Stimulated activated CD4-positive, alpha-beta T cell treated with anti-CD3 and anti-CD28 coated beads, Interleukin-15, amount 100 ng/mL, for 1 hour (primary cell): Measurements from ENCODE around the gene PCBP3.
"Not testable (repeated sequence)": the region's sequence is repeated elsewhere in the genome, so short reads cannot be mapped to it uniquely, and the experiment has no call there.

Experiments
- DNase-seq, 2 donors: peaks; one replicate each; pipeline ENCODE4 v3.0.0-alpha.2; 2020; ENCODE audit warnings: low read depth in 1 of 2, low spot score in 1 of 2

Gene PCBP3

GRCh38 chr21:45870851-45871615 is 227.5 kb downstream of the PCBP3 start:
- no peak for DNase-seq

GRCh38 chr21:45871616-45872236 is 228.2 kb downstream of the PCBP3 start:
- DNase-seq, result no peak

GRCh38 chr21:45872471-45872870 is 228.9 kb downstream of the PCBP3 start:
- DNase-seq, result no peak

DNA sequence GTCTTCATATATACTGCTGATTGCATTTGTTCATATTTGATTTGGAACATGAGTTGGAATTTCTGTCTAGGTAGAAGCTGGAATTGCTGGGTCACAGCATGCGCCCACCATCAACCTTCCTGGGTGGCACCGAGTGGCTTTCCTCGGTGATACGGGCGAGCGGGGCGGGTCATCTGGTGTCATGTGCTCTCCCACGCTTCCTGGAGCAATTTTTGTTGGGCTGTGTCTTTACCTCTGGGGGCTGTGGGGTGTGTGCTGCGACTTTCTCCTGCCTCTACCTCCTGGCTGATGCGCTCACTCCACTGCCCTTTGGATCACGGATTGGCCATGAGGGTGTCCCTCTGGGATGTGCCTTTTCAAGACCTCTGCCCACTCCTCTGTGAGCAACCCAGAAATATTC is 229.4 kb downstream of the PCBP3 start:
- no peak for DNase-seq

DNA sequence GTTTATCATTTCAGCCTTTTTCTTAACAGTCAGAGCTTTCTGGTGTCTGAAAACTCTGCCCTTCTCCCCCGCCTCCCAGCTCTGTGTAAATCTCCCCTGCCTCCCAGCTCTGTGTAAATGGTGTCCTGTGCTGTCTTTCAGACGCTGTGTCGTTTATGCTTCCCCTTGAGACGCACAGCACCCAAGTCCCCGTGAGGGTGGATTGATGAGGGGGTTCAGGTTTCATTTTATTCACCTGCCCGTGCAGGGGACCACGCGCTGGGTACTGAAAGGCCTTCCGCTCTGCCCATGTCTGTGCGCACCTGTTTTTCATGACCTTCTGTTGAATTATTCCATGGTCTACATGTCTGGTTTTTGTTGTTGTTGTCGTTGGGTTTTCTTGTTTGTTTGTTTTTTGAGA is 229.9 kb downstream of the PCBP3 start:
- no peak for DNase-seq

DNA sequence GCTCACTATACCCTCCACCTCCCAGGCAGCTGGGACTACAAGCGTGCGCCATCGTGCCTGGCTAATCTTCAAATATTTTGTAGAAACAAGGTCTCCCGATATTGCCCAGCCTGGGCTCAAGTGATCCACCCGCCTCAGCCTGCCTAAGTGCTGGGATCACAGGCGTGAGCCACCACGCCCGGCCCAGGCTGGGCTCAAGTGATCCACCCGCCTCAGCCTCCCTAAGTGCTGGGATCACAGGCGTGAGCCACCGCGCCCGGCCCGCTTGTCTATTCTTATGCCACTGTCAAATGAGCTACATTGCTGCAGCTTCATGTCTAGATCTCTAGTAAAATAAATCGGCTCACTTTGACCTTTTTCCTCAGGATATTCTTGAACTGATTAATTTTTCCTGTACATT is 230.3 kb downstream of the PCBP3 start:
- DNase-seq, result no peak

GRCh38 chr21:45874716-45875415 is 231.3 kb downstream of the PCBP3 start:
- DNase-seq, result no peak

DNA sequence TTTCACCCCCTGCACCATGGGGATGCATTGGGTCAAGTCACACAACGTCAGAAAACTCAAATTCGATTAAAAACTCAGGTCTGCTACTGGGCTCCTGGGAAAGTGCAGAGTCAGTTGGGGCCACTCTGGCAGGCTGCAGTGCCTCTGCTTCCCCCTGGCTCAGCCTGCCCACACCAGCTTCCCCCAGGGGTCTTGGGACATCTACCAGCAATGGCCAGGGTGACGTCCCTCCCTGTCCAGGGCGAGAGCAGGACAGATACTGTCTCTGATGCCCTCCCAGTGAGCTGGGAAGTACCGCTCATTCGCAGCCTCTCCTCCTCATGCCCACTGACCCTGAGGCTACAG is 231.9 kb downstream of the PCBP3 start:
- DNase-seq, result no peak

GRCh38 chr21:45875881-45876280 is 232.4 kb downstream of the PCBP3 start:
- no peak for DNase-seq

GRCh38 chr21:45876381-45877170 is 233.1 kb downstream of the PCBP3 start:
- no peak for DNase-seq

DNA sequence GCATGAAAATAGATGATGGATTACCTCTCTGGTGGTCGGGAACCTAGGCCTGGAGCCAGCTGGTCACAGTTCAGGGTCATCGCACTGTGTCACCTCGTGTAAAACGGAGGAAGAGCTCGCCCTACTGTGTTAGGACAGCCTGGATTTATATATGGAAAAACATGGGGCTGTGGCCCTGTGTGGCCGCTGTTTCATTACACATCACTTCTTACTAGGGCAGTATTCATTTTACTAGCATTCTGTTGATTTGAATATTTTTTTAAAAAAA is 233.6 kb downstream of the PCBP3 start:
- DNase-seq, result no peak

GRCh38 chr21:45877821-45878469 is 234.4 kb downstream of the PCBP3 start:
- no peak for DNase-seq

DNA sequence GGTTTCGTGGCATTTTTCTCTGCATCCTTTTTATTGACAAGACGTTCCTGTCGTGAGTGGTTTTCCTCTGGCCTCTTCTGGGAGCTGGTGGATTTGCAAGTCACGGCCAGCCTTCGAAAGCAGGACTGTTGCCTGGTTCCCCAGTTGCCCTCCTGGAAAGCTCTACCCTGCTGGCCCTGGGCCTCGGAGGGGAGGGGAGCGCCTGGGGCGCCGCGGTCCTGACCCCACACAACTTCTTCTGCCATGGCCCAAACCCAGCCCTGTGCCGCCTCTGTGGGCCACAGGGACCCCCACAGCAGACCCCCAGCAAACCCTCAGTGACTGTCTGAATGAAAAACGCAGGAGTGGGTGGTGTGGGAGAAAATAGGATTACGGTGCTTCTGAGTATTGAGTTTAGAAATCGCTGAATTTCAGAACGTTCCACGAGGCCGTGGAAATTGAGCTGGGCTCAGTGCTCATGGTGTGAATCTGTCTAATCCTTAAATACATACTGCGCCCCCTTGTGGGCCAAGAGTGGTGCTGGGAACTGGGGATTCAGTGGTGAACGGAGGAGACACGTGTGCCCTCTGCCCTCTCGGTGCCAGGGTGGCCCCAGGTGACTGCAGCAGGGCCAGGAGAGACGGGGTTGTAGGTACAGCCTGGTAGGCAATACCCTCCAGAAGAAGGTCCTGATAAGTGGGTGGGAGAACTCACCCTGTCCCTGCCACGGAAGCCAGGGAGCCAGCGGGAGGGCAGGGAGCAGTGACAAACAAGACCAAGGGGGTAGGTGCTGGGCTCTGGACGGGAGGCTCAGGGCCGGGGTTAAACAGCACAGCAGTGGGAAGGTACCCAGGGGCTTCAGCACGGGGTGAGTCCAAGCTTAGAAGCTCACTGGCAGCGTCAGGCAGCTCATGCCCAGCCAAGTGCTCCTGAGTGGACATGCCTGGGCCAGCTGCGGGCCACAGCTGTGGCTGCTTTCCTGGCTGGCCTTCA is 236.9 kb downstream of the PCBP3 start:
- peak in 1 of 2 donors; percentile 58 for DNase-seq

- DNase-seq, result no peak
Measured at GRCh38 chr21:45882645-45883044, 239.1 kb downstream of the PCBP3 start.

DNA sequence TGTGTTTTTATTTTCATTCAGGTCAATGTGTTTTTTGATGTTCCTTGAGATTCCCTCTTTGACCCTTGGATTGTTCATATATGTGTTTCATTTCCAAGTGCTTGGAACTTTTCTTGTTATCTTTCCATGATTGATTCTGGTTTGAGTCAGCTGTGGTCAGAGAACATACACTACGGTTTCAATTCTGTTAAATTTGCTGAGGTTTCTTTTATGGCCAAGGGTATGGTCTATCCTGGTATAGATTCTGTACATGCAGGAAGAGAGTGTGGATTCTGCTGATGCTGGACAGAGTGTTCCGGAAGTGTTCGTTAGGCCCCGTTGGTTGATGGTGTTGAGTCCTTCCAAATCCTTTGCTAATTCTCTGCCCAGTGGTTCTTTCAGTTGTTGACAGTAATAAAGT is 239.6 kb downstream of the PCBP3 start:
- DNase-seq, result no peak

GRCh38 chr21:45885597-45885929 is 242.0 kb downstream of the PCBP3 start:
- no peak for DNase-seq

DNA sequence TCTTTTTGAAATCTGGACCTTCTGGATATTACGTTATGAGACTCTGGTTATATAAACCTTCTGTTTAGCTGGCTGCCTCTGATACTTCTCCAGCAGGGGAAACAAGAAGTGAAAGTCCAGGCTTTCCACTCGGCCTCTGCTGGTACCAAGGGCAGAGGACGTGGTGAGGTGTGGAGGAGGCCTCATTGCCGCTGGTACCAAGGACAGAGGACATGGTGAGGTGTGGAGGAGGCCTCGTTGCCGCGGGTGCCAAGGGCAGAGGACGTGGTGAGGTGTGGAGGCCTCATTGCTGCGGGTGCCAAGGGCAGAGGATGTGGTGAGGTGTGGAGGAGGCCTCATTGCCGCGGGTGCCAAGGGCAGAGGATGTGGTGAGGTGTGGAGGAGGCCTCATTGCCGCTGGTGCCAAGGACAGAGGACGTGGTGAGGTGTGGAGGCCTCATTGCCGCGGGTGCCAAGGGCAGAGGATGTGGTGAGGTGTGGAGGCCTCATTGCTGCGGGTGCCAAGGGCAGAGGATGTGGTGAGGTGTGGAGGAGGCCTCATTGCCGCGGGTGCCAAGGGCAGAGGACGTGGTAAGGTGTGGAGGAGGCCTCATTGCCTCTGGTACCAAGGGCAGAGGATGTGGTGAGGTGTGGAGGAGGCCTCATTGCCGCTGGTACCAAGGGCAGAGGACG is 242.5 kb downstream of the PCBP3 start:
- DNase-seq, result not testable (repeated sequence)

GRCh38 chr21:45886610-45887026 is 243.1 kb downstream of the PCBP3 start:
- DNase-seq, result no peak

DNA sequence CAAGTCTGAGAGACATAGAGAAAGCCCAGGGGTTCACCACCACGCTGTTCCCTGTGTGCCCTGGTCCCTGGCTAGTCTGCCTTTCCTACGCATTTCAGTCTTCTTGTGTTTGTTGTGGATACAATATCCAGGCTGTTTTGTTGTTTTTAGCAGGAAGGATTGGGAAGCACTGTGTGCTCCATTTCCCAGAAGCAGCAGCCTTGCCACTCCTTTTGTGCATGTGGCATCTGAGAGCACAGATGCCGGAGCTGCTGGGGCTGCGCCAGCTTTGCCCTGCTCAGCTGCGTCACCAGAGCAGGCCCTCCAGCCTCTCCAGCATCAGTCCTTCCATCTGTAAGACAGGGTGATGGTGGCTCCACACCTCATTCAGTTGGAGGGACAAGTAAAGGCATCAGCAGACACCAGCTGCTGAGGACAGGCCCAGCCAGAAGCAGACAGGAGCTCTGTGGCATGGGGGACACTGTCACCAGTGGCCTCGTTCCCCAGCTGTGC is 243.6 kb downstream of the PCBP3 start:
- no peak for DNase-seq

DNA sequence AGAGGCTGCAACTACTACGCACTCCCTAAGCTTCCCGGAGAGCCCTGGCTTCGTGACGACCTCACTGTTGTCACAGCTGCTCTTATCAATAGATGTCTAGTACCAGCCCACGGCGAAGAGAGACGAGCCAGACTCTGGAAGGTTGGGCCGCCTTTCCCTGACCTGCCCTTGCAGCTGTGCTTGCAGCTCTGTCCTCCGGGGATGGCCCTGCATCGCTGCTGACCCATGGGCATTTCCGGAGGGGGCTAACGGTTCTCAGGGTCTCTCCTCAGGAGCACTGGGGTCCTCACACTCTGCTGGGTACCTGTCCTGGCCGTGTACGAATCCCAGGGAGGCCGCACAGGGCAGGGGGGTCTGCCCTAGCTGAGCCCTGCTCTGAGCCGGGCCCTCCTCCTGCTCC is 244.3 kb downstream of the PCBP3 start:
- no peak for DNase-seq
